GM21390 (cell line): ENCODE data around the gene MAFB.
A peak's percentile ranks its signal among the peaks of the same experiment; 100 is the strongest.
"Not testable (repeated sequence)": the region's sequence is repeated elsewhere in the genome, so short reads cannot be mapped to it uniquely, and the experiment has no call there.

ENCODE experiments used
- ATAC-seq: cut with Tn5 transposase; IDR thresholded peaks from one replicate; pipeline ENCODE4 v1.9.1; 2021; ENCODE audit not compliant: unreplicated experiment

MAFB gene

GRCh38 chr20:40689100-40689942 lies at the start of gene MAFB:
MAFB (minus strand) TSS chr20:40689236; CDS start chr20:40688850, 386 bp downstream.
- ATAC-seq = peak; percentile 47

DNA sequence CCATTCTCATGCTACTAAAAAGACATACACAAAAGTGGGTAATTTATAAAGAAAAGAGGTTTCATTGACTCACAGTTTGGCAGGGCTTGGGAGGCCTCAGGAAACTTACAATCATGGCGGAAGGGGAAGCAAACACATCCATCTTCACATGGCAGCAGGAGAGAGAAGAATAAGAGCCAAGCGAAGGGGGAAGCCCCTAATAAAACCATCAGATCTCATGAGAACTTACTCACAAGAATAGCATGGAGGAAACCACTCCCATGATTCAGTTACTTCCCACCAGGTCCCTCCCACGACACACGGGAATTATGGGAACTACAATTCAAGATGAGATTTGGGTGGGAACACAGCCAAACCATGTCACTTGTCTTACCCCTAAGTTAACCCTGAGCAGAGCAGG lies 47.4 kb upstream of the MAFB start:
- not testable (repeated sequence) for ATAC-seq

DNA sequence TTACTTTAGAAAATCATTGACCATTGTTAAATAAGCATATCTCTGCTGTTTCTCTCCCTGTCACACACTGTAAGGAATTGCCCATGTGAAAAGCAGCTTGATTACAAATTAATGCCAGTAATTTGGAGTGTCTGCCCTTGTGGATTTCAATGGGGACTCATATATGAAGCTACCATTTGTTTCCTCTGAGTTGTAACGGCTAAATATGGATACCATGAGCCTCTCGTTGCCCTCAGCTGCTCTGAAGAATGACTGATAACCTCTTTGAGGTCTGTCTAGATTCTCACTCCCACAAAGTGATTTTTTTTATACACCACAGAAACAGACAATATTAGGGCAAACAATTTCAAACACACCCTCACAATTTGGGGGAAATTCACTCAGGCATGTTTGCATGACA lies 40.0 kb upstream of the MAFB start:
- ATAC-seq = no peak

DNA sequence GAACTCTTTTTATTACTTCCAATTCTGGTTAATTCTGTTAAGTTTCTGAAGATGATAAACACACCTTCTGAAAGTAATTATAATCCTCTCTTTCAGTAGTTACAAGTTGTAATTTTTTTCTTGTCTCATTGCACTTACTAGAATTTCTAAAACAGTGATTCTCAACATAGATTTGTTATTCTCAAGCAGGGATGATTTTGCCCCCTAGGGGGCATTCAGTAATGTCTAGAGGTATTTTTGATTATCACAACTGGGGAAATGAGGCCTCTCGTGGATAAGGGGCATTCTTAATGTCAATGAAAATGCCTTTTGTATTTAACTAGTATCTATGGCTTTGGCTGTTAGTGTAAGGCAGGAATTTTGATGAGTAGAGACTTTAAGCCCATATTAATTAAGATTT lies 39.4 kb upstream of the MAFB start:
- no peak for ATAC-seq

- ATAC-seq = no peak
Observed at GRCh38 chr20:40727960-40728359, 38.9 kb upstream of the MAFB start.

DNA sequence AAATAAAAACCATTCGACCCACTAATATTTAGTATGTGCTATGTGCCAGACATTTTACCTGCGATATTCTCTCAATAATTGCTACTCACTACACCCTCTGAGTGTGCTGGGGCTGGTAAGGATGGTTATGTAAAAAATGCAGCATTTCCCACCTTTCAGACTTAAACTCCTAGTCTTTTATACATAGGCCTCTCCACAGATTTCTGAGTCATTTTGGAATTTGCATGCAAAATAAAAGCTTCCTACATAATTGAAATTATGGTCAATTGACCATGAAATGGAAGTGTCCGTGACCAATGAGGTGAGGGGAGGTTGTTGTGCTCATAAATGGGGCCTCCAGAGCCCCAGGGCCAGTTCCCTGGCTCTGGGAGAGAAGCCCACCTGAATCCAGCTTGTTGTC lies 37.7 kb upstream of the MAFB start:
- ATAC-seq = no peak

DNA sequence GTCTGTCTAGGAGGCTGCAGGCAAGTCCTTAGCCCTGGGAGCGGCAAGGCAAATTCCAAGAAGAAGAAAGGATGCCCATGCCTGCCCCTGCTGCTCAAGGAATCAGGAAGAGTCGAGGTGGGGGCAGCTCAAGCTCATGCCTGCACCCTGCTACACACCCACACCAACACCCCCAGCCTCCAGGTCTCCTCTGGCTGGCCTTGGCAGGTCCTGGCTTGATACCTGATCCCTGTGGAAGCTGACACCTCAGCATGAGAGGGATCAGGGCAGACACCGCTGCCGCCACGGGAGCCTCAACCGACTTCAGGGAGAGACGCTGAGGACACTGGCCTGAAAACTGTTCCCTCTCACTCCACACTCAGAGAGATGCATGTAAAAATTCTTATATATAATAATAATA lies 35.5 kb upstream of the MAFB start:
- no peak for ATAC-seq

- no peak for ATAC-seq
Observed at GRCh38 chr20:40720826-40721225, 31.8 kb upstream of the MAFB start.

GRCh38 chr20:40720099-40720498 lies 31.1 kb upstream of the MAFB start:
- no peak for ATAC-seq

GRCh38 chr20:40718982-40719729 lies 30.1 kb upstream of the MAFB start:
- ATAC-seq = no peak

DNA sequence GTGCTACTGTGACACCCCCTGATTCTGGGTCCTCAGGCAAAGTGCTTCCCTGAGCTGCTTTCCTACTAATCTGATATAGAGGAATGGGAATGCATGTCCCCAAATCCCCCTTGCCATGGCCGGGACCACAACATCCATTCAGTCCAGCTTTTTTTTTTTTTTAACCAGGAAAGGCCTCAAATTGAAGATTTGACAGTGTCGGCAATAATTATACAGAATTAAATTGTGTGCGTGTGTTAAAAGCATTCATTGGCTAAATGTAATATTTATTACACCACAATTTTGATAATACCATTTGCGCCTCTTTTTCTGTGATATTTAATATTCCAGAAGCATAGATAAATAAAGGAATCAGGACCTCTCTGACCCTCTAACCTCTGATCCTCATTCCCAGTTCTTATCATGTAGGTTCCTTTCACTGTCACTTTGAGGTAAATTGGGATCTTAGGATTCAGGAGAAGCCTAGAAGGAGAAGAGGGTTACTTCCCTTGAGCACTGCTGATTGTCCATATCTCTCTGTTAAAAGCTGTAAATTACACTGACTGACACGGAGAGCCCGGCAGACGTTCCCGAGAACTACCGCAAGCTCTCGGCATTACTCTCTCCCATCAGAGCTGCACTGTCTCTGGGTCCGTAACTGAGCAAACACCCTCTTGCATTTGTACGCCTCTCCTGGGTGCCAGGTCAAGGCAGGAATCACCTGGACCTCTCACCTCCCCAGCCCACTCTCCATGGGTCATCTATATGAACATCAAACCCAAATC lies 29.4 kb upstream of the MAFB start:
- ATAC-seq = no peak

GRCh38 chr20:40717343-40717865 lies 28.4 kb upstream of the MAFB start:
- ATAC-seq = no peak

- no peak for ATAC-seq
Observed at GRCh38 chr20:40715491-40715890, 26.5 kb upstream of the MAFB start.

- no peak for ATAC-seq
Observed at GRCh38 chr20:40714916-40715315, 25.9 kb upstream of the MAFB start.

DNA sequence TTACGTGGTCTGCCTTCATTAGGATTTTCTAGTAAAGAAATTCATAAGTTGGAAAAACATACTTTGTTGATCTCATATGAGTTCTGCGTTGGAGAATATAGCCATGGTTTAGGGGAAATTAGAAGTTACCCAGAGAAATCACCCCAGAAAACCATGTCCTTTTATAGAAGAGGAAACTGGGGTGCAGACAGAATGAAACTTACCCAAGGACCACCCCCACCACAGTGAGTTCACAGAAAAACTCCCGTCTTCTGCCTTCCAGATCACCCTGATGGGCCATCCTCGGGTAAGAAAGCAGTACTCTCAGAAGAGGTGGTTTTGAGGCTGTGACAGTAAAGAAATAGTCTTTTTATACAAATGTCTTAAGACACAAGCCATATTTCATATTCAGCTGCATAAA lies 25.1 kb upstream of the MAFB start:
- ATAC-seq = no peak

DNA sequence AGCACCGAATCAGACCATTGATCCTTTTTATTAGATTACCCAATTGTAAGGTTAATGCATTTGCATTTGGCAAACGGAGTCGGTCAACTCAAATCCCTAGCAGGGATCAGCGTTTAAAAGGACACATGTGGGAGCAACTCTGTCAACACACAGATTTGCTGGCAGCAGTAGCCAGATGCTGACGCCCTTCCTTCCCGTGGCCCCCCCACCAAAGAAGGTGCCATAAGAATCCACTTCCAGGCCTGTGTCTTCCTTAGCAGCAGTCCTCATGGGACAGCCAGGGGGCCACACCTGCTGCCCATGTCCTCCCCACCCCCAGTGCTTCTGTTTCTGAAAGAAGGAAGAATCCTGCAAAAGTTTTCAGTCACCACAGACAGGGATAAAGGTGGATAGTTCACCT lies 24.5 kb upstream of the MAFB start:
- ATAC-seq = no peak

- ATAC-seq = no peak
Observed at GRCh38 chr20:40711079-40711478, 22.0 kb upstream of the MAFB start.

DNA sequence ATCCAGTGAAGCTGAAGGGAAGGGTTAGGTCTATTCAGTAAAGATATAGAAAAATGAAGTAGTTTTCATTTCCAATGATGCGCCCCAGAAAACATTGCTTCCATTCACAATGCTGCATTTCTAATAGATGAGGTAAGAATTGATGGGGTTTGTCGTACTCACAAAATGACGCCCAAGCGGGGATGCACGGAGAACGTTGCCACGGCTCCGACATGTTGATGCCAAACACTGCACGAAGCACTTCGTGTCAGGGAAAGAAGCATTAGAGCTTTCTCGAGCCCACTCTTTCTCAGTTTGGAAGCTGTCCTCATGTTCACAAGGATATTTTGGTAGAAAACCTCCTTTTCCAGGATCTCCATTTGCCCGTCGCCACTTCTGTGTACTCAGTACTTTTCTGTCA lies 21.6 kb upstream of the MAFB start:
- ATAC-seq = no peak

- no peak for ATAC-seq
Observed at GRCh38 chr20:40706977-40707582, 18.0 kb upstream of the MAFB start.

- ATAC-seq = no peak
Observed at GRCh38 chr20:40705413-40705812, 16.4 kb upstream of the MAFB start.

DNA sequence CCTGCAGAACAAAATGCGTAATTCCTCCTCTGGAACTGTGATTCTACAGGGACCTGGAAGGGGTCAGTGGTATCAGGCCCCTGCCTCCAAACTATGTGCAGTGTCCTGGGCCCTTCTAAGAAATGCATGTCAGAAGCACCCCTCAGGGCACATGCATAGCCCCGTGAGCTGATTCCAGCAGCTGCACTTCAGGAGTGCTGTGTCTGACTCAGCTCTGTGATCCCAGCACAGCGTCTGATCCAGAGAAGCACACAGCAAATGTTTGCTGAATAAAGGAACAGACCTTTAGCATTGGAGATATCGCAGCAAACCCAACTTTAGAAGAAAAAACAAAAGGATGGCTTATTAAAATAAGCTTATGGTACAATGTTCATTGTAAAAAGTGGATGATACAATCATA lies 15.8 kb upstream of the MAFB start:
- no peak for ATAC-seq
